HG03442 (cell line): ENCODE results near the gene C11orf58.

Source experiments
- ATAC-seq: cut with Tn5 transposase; IDR thresholded peaks from one replicate; pipeline ENCODE4 v1.9.1; 2021; ENCODE audit warnings: mild to moderate bottlenecking, moderate library complexity; ENCODE audit not compliant: unreplicated experiment

Gene C11orf58

GRCh38 chr11:16784097-16784496, 45.6 kb downstream of the C11orf58 start:
- ATAC-seq = no peak

- ATAC-seq = no peak
Observed at GRCh38 chr11:16784666-16785065, 46.2 kb downstream of the C11orf58 start.

GRCh38 chr11:16785520-16786128, 47.2 kb downstream of the C11orf58 start:
- peak; percentile 74 for ATAC-seq

GRCh38 chr11:16786131-16786530, 47.7 kb downstream of the C11orf58 start:
- no peak for ATAC-seq

- ATAC-seq = no peak
Observed at GRCh38 chr11:16787035-16787742, 48.7 kb downstream of the C11orf58 start.

- ATAC-seq = peak; percentile 69
Observed at GRCh38 chr11:16788141-16789062, 50.0 kb downstream of the C11orf58 start.

- ATAC-seq = no peak
Observed at GRCh38 chr11:16789063-16789420, 50.6 kb downstream of the C11orf58 start.

- ATAC-seq = no peak
Observed at GRCh38 chr11:16789560-16790485, 51.4 kb downstream of the C11orf58 start.

GRCh38 chr11:16790486-16791190, 52.2 kb downstream of the C11orf58 start:
- no peak for ATAC-seq

GRCh38 chr11:16791191-16791961, 52.9 kb downstream of the C11orf58 start:
- no peak for ATAC-seq

- no peak for ATAC-seq
Observed at GRCh38 chr11:16792426-16792825, 54.0 kb downstream of the C11orf58 start.

- ATAC-seq = no peak
Observed at GRCh38 chr11:16793009-16793408, 54.6 kb downstream of the C11orf58 start.

GRCh38 chr11:16793511-16793910, 55.1 kb downstream of the C11orf58 start:
- no peak for ATAC-seq

- no peak for ATAC-seq
Observed at GRCh38 chr11:16794047-16794818, 55.8 kb downstream of the C11orf58 start.

- ATAC-seq = no peak
Observed at GRCh38 chr11:16795146-16795545, 56.7 kb downstream of the C11orf58 start.

GRCh38 chr11:16796311-16796710, 57.9 kb downstream of the C11orf58 start:
- no peak for ATAC-seq

- ATAC-seq = no peak
Observed at GRCh38 chr11:16797776-16798175, 59.3 kb downstream of the C11orf58 start.

- ATAC-seq = no peak
Observed at GRCh38 chr11:16799221-16799620, 60.8 kb downstream of the C11orf58 start.
